Hippocampal formation (tissue), 2 donors: ENCODE data around the gene MPV17L2.

Source experiments
- DNase-seq, 2 donors: peaks; one replicate each; lab custom pipeline; 2025; lab: John Stamatoyannopoulos, UW

The MPV17L2 gene

DNA sequence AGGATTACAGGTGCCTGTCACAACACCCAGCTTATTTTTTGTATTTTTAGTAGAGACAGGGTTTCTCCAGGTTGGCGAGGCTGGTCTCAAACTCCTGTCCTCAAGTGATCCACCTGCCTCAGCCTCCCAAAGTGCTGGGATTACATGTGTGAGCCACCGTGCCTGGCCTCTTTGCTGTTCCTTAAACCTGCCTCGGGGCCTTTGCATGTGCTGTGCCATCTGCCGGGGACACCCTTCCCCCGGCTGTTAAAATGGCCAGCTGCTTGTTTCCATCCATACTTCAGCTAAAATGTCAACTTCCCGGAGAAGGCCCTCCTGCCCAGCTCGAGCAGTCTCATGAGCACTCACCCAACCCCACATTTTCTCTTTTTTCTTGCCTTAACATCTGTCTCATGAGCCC lies 52.3 kb downstream of the MPV17L2 start:
- no peak for DNase-seq
